HFFc6 (cell line): Measurements from ENCODE around the gene TTN. TPM values are rescaled to one million over a fixed set of nuclear protein-coding genes. Genes with fewer than 3 reads are reported as not detected.
A peak's percentile ranks its signal among the peaks of the same experiment; 100 is the strongest.

Experiments
- DNase-seq: peaks from one replicate; pipeline ENCODE4 v3.0.0-alpha.2; 2018
- H3K27ac Mint-ChIP-seq: 2 replicates; pipeline ENCODE4 v1.8.0; 2020; ENCODE audit warnings: mild to moderate bottlenecking, mixed read lengths
- H3K27me3 Mint-ChIP-seq: 2 replicates; pipeline ENCODE4 v1.8.0; 2021; ENCODE audit warnings: mild to moderate bottlenecking, moderate library complexity, mixed read lengths; ENCODE audit not compliant: insufficient read depth
- H3K36me3 Mint-ChIP-seq: 2 replicates; pipeline ENCODE4 v1.8.0; 2021; ENCODE audit warnings: low read depth, mixed read lengths
- H3K4me1 Mint-ChIP-seq: 2 replicates; pipeline ENCODE4 v1.8.0; 2020; ENCODE audit warnings: low read depth, mixed read lengths
- H3K4me3 Mint-ChIP-seq: 2 replicates; pipeline ENCODE4 v1.8.0; 2020; ENCODE audit warnings: mild to moderate bottlenecking, moderate library complexity, mixed read lengths
- H3K9me3 Mint-ChIP-seq: 2 replicates; pipeline ENCODE4 v1.8.0; 2020; ENCODE audit warnings: mild to moderate bottlenecking, mixed read lengths
- total RNA-seq, 6 experiments: library from RNA; stranded (reverse); fragmentation: NEBNext Ultra II Directional; extraction: Animal tissue kit (Norgen Biotek cat#: 25700); gene quantifications; 2 replicates in 1 of 6; 3 replicates in 5 of 6; pipeline ENCODE4 v1.2.3, GENCODE V29; 2021
- TF ChIP-seq, protein P1 (sequence below): fragments of 200-600 bp; sonication (generic); IDR thresholded peaks from 2 replicates; pipeline ENCODE4 v1.5.0; 2021; ENCODE audit warnings: antibody characterized with exemption, mild to moderate bottlenecking

The TTN gene
- total RNA-seq, 6 experiments from 2014 or later, result 0.17 to 0.33 (median 0.23) TPM

DNA sequence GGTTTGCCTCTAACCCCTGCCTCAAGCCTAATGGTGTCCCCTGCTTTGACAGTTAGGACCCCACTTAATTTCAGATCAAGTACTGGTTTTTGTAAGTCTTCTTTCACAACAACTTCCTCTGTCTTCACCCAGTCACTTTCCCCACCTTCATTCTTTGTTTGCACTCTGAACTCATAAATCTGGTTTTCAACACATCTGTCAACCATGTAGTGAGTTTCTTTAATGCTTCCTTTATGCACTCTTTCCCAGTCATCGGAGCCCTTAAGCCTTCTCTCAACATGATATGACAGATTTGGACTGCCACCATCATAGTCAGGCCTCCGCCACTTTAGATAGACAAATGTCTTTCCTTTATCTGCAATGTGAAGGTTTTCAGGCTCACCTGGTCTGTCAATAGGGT lies 217.9 kb downstream of the TTN start:
- Mint-ChIP-seq H3K4me1 (peaks cover 8% of the 10 kb centered on the region; the same call in 1 of the 2 replicates), H3K27me3 (peaks cover 2% of the 10 kb centered on the region; the same call in 1 of the 2 replicates), H3K36me3 (no peaks in the 10 kb centered on the region), H3K9me3 (no peaks in the 10 kb centered on the region), H3K27ac (no peak overlapping the region), H3K4me3 (no peak overlapping the region)
- DNase-seq, result no peak
- TF ChIP-seq, protein P1, sequence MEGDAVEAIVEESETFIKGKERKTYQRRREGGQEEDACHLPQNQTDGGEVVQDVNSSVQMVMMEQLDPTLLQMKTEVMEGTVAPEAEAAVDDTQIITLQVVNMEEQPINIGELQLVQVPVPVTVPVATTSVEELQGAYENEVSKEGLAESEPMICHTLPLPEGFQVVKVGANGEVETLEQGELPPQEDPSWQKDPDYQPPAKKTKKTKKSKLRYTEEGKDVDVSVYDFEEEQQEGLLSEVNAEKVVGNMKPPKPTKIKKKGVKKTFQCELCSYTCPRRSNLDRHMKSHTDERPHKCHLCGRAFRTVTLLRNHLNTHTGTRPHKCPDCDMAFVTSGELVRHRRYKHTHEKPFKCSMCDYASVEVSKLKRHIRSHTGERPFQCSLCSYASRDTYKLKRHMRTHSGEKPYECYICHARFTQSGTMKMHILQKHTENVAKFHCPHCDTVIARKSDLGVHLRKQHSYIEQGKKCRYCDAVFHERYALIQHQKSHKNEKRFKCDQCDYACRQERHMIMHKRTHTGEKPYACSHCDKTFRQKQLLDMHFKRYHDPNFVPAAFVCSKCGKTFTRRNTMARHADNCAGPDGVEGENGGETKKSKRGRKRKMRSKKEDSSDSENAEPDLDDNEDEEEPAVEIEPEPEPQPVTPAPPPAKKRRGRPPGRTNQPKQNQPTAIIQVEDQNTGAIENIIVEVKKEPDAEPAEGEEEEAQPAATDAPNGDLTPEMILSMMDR, result no peak

DNA sequence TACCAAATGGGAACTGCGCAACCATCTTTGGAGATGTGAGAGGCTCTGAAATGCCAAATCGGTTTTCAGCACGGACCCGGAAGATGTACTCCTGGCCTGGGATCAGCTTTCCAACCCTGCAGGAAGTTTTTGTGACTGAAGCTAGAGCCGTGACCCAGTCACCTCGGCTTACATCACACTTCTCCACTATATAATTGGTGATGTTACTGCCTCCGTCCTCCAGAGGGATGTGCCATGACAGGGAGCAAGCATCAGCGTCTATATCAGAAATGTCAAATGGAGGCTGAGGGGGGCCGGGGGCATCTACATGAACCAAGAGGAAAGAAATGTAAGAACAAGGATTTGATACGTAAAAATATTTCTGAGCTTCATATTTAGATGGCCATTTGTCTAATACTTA lies 222.6 kb downstream of the TTN start:
- Mint-ChIP-seq H3K36me3 (no peaks in the 10 kb centered on the region), H3K27ac (no peak overlapping the region), H3K4me3 (no peak overlapping the region), H3K4me1 (no peaks in the 10 kb centered on the region), H3K27me3 (peaks cover 3% of the 10 kb centered on the region; the same call in 1 of the 2 replicates), H3K9me3 (no peaks in the 10 kb centered on the region)
- DNase-seq, result no peak
- TF ChIP-seq, protein P1, result no peak

DNA sequence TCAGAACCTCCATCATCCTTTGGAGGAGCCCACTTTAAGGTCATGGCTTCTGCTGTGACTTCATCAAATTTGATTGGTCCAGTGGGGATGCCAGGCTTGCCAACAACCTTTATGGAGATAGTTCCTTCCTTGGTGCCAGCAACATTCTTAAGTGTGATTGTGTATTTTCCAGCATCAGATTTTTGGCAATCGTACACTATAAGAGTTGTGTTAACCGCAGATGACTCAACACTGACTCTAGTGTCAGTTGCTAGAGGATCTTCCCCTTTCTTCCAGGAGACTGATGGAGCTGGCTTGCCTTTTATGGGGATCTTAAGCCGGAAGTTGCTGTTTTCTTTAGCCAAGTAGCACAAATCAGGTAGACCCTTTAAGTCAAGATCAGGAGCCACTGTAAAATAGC lies 228.2 kb downstream of the TTN start:
- Mint-ChIP-seq H3K36me3 (peaks cover 26% of the 10 kb centered on the region; the same call in 1 of the 2 replicates), H3K9me3 (no peaks in the 10 kb centered on the region; the same call in 1 of the 2 replicates), H3K4me3 (no peak overlapping the region), H3K4me1 (peaks cover 8% of the 10 kb centered on the region; the same call in 1 of the 2 replicates), H3K27ac (no peak overlapping the region), H3K27me3 (peaks cover 2% of the 10 kb centered on the region; the same call in 1 of the 2 replicates)
- TF ChIP-seq, protein P1, result no peak
- peak; percentile 44 for DNase-seq

DNA sequence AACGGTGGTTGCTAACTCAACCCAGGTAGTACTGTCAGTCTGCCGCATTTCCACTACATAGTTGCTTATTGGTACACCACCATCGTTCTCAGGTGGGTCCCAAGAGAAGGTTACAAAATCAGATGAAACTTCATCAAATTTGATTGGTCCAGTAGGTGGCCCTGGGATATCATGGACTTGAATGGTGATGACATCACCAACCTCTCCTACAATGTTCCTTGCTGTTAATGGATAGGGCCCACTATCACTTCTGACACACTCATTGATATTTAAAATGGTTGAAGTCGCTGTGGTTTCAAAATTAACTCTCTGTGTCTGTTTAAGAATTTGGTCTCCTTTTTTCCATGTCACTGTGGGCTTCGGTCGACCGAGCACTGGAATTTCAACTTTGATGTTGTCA lies 232.4 kb downstream of the TTN start:
- H3K4me3 Mint-ChIP-seq, result no peak overlapping the region
- H3K36me3 Mint-ChIP-seq, result peaks cover 33% of the 10 kb centered on the region; the same call in 1 of the 2 replicates
- TF ChIP-seq, protein P1, result no peak
- peaks cover 1% of the 10 kb centered on the region; the same call in 1 of the 2 replicates for H3K27me3 Mint-ChIP-seq
- H3K4me1 Mint-ChIP-seq, result peaks cover 8% of the 10 kb centered on the region; the same call in 1 of the 2 replicates
- H3K9me3 Mint-ChIP-seq, result no peaks in the 10 kb centered on the region; the same call in 1 of the 2 replicates
- DNase-seq, result no peak
- H3K27ac Mint-ChIP-seq, result no peak overlapping the region

DNA sequence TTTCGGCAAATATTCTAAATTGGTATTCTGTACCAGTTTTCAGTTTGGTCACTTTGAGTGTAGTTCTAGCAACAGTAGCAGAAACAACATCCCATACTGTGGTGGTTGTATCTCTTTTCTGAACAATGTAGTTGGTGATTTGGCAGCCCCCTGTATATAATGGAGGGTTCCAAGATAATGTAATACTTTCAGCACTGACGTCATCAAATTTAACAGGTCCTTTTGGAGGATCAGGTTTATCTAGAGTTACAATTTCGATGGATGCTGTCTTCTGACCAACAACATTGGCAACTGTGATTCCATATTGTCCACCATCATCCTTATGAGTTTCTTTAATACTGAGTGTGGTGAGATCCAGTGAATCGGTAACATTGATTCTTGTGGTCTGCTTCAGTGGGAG lies 239.0 kb downstream of the TTN start:
- Mint-ChIP-seq H3K36me3 (peaks cover 8% of the 10 kb centered on the region; the same call in 1 of the 2 replicates), H3K4me3 (no peak overlapping the region), H3K27ac (no peak overlapping the region), H3K4me1 (no peaks in the 10 kb centered on the region), H3K27me3 (peaks cover 2% of the 10 kb centered on the region; the same call in 1 of the 2 replicates), H3K9me3 (no peaks in the 10 kb centered on the region)
- TF ChIP-seq, protein P1, result no peak
- DNase-seq, result no peak
